ENCODE data around the gene ARHGEF35.
"Not testable (repeated sequence)": the region's sequence is repeated elsewhere in the genome, so short reads cannot be mapped to it uniquely, and the experiment has no call there.

DNA sequence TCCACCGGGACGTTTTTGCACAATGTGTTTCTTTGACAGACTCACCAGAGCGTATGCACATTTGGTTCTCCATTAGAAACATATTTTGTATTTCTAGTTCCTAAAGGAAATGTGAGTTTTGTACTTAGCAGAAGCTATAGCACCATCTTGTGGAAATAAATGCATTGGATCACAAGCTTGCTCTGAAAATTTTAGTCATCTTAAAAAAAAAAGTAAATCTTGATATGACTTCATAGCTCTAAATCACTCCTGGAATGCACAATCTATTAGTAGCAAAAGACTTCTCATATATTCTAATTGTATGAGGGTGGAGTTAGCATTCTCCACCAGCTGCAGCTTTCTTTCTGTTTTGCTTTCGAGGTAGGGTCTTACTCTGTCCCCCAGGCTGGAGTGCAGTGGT is 23.5 kb upstream of the ARHGEF35 start:
- TF ChIP-seq, protein P1, sequence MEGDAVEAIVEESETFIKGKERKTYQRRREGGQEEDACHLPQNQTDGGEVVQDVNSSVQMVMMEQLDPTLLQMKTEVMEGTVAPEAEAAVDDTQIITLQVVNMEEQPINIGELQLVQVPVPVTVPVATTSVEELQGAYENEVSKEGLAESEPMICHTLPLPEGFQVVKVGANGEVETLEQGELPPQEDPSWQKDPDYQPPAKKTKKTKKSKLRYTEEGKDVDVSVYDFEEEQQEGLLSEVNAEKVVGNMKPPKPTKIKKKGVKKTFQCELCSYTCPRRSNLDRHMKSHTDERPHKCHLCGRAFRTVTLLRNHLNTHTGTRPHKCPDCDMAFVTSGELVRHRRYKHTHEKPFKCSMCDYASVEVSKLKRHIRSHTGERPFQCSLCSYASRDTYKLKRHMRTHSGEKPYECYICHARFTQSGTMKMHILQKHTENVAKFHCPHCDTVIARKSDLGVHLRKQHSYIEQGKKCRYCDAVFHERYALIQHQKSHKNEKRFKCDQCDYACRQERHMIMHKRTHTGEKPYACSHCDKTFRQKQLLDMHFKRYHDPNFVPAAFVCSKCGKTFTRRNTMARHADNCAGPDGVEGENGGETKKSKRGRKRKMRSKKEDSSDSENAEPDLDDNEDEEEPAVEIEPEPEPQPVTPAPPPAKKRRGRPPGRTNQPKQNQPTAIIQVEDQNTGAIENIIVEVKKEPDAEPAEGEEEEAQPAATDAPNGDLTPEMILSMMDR (IDR thresholded peaks at IDR 0.05), result not testable (repeated sequence)
- not testable (repeated sequence) for TF ChIP-seq POLR2AphosphoS5 (IDR thresholded peaks at IDR 0.05)

Measured in stomach (tissue), 4 donors.